Inflammatory macrophage treated with lipopolysaccharide for 1 hour (primary cell): ENCODE results near the gene NCKIPSD.
A peak's percentile ranks its signal among the peaks of the same experiment; 100 is the strongest.
"Not testable (repeated sequence)": the region's sequence is repeated elsewhere in the genome, so short reads cannot be mapped to it uniquely, and the experiment has no call there.

Source experiments
- DNase-seq, 2 donors: peaks; one replicate each; pipeline ENCODE4 v3.0.0-alpha.2; 2020 to 2022

The NCKIPSD gene

DNA sequence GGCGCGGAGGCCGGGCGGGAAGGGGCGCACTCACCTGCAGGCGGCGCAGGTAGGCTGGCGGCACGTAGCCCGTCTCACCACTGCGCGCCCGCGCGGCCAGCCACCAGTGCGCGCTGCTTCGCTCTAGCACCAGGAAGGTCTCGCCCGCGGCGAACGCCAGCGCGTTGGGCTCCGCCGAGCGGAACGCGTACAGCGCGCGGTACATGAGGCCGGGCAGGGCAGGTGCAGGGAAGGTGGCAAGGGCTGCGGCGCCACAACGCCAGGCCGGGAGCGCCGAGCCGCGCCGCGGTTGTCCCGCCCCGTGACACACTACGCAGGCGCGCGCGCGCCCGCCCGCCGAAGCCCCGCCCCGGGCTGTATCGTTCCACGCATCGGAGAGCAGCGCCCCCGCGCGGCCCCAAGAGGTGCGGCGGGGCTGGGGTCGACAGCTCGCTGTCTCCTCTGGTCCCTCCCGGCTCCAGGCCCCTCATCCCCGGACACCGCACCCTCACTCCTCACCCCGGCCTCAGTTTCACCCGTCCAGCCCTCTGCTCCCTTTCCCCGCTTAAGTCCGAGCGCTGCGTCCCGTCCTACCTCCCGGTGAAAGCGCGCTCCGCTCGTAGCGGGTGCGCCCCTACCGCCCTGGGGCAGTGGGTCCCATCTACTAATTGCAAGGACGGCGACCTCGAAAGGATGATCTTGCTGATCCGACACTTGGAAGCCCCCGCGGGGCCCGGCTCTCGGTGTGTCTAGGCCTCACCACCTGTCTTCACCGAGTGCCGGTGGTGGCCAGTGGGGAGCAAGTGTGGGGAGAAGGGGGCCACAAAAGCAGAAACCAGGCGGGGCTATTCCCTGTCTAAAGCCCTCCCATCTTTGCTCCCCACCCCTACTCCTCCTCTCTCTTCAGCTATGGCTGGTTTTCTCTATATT lies at the start of gene NCKIPSD:
Gene NCKIPSD, minus strand, starts transcription at position 313 of the 909 bp plus-strand sequence. Its CDS starts 108 bp downstream, at position 205.
- peak; percentile 80 to 96 for DNase-seq

DNA sequence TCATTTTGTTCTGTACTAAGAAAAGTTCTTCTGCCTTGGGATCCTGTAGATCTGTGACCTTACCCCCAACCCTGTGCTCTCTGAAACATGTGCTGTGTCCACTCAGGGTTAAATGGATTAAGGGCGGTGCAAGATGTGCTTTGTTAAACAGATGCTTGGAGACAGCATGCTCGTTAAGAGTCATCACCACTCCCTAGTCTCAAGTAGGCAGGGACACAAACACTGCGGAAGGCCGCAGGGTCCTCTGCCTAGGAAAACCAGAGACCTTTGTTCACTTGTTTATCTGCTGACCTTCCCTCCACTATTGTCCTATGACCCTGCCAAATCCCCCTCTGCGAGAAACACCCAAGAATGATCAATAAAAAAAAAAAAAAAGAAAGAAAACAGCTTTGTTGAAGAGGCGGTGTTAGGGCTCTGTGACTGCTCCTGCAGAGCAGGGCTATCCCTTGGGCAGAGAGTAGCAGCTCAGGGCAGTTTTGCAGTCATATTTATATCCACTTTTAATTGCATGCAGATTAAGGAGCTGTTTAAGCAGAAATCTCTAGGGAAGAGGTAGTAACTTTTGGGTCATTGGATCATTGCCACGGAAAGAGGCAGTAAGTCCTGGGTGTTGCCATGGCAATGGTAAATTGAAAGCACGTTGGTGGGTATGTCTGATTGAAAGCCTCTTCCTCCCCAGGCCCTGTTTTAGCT lies 49.5 kb upstream of the NCKIPSD start:
- not testable (repeated sequence) for DNase-seq

DNA sequence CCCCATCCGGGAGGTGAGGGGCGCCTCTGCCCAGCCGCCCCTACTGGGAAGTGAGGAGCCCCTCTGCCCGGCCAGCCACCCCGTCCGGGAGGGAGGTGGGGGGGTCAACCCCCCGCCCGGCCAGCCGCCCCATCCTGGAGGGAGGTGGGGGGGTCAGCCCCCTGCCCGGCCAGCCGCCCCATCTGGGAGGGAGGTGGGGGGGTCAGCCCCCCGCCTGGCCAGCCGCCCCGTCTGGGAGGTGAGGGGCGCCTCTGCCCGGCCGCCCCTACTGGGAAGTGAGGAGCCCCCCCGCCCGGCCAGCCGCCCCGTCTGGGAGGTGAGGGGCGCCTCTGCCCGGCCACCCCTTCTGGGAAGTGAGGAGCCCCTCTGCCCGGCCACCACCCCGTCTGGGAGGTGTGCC lies 48.8 kb upstream of the NCKIPSD start:
- not testable (repeated sequence) for DNase-seq

DNA sequence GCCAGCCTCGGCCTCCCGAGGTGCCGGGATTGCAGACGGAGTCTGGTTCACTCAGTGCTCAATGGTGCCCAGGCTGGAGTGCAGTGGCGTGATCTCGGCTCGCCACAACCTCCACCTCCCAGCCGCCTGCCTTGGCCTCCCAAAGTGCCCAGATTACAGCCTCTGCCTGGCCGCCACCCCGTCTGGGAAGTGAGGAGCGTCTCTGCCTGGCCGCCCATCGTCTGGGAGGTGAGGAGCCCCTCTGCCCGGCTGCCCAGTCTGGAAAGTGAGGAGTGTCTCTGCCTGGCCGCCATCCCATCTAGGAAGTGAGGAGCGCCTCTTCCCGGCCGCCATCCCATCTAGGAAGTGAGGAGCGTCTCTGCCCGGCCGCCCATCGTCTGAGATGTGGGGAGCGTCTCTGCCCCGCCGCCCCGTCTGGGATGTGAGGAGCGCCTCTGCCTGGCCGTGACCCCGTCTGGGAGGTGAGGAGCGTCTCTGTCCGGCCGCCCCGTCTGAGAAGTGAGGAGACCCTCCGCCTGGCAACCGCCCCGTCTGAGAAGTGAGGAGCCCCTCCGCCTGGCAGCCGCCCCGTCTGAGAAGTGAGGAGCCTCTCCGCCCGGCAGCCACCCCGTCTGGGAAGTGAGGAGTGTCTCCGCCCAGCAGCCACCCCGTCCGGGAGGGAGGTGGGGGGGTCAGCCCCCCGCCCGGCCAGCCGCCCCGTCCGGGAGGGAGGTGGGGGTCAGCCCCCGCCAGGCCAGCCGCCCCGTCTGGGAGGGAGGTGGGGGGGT lies 48.2 kb upstream of the NCKIPSD start:
- not testable (repeated sequence) for DNase-seq

DNA sequence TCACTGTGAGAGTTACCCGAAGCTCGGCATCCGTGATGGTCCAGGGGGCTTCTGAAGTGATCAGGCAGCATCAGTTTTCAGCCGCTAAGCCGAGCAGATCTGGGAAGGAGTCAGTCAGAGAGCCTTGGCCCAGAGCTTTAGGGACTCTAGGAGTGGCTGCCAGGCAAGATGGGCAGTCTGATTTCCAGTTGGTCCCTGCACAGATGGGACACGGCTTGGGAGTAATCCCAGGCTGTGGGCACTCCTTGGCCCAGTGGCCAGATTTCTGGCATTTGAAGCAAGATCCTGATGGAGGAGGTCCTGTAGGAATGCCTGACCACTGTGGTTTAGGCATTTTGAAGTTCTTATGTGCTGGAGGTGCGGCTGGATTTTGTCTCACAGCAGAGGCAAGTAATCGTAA lies 41.8 kb upstream of the NCKIPSD start:
- DNase-seq = no peak

DNA sequence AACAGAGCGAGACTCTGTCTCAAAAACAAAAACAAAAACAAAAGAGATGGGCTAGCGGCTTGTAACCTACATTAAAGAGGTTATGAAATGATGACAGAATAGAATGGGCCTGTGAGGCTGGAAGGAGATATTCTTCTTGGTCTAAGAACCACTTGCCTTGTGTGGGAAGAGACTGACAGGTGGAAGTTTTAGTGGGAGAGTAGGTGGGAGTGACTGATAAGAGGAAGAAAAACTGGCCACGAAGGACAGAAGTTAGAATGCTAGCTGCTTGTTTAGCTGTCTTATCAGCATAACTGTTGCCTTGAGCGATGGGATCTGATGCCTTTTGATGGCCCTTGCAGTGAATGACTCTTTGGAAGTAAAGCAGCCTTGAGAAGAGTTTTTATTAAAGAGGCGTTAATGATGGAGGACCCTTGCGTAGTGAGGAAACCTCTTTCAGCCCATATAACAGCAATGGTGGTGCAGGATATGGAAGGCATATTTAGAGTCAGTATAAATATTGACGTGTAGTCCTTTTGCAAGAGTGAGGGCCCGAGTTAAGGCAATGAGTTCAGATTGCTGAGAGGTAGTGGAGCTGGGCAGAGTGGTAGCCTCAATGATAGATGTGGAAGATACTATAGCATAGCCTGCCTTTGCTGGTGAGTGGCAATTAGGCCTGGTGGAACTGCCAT lies 39.6 kb upstream of the NCKIPSD start:
- DNase-seq = not testable (repeated sequence)

DNA sequence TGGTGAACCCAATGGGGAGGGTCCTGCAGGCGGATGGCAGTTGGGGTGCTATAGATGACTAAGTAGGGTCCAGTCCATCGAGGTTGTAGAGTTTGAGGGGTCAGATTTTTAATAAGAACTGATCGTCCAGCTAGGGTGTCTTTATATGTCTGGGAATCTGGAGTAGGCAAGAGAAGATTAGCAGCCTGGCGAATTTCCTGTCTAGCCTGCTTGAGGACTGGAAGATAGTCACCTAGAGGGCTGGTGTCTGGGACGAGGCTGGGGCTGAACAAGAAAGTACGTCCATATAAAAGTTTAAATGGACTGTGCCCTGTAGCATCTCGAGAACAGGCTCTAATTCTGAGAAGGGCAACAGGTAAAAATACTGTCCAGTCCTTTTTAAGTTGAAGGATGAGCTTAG lies 38.0 kb upstream of the NCKIPSD start:
- no peak for DNase-seq

DNA sequence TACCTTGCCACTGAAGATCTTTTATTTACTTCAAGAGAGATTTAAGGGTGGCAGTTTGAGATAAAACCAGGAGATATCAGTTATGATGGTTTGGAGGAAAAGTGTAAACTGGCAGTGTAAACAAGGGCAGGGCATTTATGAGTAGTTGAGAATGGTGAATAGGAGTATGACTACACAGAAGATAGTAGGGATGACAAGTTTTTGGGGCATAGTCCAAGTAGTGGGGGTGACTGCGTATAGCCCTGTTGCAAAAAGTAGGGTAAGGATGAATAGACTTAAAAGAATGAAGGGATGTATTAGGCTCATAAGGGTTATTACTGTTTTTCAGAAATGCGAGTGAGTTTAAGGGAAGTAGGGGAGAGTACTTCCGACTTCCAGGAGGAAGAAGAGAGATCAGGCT lies 37.6 kb upstream of the NCKIPSD start:
- not testable (repeated sequence) for DNase-seq

DNA sequence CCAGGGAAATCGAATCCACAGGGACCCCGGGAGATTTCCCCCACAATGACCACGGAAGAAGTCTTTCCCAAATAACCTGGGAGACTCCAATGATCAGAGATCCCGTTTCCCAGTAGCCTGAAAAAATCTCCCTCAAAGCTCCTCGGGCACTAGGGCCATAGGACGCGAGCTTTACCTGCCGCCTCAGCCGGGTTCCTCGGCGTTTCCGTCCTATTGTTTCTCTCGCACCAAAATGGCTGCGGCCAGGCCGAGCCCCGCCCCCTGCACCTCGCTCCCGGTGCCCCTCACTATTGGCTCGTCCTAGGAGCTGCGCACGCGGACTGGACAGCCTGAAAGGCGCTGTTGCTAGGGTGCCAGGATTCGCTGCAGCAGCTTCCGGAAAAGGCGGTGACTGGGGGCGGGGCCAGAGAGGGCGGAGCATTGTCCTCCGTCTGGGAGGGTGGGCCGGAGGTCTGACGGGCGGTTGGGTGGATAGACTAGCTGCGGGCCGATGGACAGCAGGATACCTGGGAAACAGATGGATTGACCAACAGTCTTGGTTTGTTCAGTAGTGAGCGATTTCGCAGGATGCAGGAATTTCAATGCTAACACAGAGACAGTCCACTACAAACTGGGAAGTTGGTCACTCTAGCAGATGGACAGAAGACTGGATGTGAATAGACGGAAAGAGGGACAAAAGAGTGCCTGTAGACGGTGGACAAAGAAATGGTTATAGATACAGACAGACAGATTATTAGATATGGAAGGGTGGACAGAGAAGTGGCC lies 31.4 kb upstream of the NCKIPSD start, which contains the start of gene IP6K2:
Gene IP6K2, minus strand, starts transcription at position 240 of the 765 bp plus-strand sequence. CDS start 21,930 bp downstream, outside the sequence.
- peak; percentile 98 to 99 for DNase-seq

DNA sequence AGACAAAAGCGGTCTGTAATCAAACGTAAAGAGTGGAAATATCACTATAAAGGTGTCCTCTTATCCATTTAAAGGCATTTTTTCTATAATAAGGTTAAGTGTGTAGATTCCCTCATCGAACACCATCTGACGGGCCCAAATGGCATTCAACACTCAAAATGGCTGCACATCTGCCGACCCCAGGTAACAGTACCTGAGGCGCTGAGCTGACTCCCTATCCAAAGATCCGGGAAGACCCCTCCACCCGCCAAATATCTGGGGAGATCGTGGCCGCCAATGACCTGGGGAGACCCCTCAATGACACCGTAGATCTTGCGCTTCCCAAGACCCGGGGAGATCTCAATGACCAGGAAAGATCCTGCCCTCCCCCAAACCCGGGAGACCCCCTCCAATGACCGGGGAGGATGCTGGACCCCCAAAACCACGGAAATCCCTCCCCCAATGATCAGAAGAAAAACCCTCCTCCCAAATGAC lies 30.8 kb upstream of the NCKIPSD start:
- no peak for DNase-seq

DNA sequence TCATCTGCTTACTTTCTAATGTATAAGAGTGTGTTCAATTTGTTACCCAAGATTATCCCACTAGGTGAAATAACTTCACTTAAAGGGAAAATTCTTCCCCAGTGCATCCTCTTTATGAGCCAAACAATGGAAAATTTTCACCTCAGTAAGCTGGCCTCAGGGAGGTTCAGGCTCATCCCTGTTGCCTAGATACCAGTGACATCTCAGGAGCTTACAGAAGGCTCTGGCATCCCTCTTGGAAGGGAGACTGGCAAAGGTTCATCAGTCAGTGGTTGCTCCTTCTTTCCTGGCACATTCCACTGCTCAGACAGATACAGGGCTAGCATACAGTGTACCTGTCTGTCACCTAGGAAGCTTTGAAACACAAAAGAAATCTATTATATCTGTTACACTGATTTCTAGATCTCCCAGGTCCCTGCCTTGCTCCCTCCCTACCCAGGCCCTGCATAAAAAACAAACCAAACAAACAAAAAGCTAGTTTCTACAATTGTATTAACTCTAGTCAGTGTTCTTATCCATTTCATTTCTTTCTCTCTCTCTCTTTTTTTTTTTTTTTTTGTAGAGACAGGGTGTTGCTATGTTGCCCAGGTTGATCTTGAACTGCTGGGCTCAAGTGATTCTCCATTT lies 29.6 kb upstream of the NCKIPSD start:
- DNase-seq = no peak

DNA sequence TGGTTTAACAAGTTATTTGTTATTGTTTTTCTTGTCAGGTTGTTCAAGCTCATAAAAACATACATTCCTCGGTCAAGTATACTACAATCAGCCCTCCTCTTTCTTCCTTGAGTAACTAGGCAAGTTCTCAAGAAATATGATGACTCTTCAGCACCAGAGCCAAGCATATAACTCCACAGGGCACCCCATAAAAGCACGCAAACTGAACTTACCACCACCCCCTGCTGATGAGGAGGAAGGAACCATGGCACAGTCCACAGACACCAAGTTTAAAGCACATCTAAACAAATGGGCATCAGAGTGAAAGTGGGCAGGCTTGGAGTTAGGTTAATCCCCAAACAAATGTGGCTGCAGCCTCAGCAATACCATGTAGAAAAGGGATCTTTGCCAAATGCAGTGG lies 26.0 kb upstream of the NCKIPSD start:
- no peak for DNase-seq

DNA sequence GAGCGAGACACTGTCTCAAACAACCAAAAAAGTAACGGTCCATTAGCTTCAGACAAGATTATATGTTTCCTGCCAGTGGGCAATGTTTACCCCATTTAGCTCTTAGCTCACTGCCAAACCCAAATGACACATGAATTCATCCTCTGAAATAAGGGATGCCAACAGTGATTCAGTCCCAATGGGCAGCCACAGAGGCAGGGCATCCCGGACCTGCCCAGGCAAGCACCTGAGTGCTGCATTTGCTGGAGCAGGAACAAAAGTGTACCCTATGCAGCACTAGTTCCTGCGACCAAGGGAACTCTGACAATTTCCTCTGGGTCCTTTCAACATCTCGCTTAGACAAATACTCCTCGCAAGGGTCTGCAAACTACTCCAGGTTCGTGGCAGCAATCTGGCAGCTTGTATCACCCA lies 23.3 kb upstream of the NCKIPSD start:
- no peak for DNase-seq

DNA sequence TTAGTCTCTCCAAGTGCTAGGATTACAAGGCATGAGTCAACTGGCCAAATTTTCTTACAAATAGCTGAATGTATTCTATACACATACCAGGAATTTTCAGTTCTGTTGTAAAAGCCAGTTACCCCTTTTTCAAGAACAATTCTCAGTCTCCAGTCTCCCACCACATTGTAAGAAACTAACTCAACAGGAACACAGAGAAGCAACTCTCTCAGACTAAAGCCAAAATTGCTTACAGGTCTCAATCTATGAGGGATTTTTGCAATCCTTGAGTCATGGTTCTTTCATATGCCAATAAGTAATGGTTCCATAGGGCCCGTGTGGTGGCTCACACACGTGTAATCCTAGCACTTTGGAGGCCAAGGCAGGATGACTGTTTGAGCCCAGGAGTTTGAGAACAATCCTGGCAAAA lies 22.8 kb upstream of the NCKIPSD start:
- no peak for DNase-seq

DNA sequence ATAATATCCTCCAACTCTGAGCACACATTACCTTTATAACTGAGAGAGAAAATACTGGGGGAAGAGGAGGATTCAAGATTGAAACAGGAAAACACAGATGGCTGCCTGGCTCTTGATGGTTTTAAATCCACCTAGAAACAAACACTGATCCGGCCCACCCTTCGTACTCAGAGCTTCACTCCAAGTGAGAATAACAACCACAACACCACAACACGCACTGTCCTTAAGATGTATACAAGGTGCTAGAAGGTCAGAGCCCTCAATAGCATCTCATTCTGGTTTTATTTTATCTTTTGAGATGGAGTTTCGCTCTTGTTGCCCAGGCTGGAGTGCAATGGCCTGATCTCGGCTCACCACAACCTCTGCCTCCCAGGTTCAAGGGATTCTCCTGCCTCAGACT lies 21.4 kb upstream of the NCKIPSD start:
- no peak for DNase-seq

DNA sequence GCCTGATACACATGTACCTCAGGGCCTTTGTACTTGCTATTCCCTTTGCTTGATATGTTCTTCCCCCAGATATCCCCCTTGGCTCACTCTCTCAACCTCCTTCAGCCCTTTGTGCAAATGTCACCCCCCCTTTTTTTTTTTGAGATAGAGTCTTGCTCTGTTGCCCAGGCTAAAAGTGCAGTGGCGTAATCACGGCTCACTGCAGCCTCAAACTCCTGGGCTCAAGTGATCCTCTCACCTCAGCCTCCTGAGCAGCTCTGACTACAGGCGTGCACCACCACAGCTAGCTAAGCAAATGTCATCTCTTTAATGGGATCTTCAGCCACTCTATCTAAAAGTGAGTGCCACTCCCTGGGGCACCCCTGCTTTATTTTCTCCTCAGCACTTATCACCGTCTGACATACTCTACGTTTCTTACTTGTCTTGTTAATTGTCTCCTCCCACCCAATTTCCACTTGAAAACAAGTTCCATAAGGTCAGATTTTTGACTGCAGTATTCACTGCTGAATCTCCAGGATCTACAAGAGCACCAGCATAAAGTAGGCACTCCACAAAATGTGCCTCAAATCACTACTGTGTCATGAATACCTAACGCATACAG lies 16.7 kb upstream of the NCKIPSD start:
- DNase-seq = no peak

DNA sequence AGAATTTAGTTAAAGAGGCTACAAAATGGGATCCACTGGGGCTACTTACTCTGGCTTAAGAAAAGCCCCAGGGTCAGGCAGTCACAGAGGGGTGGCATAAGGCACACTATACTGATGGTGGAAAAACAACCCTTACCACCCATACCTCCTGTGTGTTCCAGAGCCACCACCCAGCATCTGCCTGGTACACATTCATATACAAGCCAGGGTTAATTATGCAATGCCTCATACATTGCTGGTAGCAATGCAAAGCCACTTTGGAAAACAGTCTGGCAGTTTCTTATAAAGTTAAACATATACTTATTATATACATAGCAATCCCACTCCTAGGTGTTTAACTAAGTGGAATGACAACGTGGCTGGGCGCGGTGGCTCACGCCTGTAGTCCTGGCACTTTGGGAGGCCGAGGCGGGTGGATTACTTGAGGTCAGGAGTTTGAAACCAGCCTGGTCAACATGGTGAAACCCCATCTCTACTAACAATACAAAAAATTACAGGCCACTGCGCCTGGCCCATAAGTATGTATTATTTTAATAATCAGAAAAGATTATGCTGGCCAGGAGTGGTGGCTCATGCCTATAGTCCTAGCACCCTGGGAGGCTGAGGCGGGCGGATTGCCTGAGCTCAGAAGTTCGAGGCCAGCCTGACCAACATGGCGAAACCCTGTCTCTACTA lies 15.2 kb upstream of the NCKIPSD start:
- no peak for DNase-seq

DNA sequence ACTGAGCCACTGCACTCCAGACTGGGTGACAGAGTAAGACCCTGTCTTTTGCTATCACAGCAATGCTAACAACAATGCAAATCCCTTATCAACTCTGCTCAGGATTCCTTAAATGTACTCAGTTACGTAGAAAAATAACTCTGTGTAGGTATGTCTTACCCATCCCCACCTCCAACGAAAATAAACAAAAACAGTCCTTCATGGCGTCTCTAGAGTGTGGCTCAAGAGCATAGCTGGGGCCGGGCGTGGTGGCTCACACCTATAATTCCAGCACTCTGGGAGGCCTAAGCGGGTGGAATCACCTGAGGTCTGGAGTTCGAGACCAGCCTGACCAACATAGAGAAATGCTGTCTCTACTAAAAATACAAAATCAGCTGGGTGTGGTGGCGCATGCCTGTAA lies 13.2 kb upstream of the NCKIPSD start:
- DNase-seq = no peak

DNA sequence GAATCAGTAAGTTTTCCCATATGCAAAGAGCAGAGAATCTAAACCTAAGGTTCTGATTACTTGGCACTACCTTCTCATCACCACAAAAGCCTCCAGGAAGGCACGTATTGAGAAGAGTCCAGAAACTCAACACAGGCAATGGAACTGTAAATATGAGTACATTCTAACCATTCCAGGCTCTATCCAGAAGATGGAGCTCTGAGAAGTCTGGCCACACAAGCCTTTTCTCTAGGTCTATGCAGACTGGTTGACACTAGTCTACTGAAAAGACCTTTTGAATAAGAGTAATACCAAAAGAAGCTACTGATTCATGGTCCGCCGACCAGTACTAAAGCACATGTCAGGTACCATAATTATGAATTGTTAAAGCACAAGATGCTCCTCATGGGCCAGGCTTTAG lies 12.2 kb upstream of the NCKIPSD start:
- DNase-seq = no peak

DNA sequence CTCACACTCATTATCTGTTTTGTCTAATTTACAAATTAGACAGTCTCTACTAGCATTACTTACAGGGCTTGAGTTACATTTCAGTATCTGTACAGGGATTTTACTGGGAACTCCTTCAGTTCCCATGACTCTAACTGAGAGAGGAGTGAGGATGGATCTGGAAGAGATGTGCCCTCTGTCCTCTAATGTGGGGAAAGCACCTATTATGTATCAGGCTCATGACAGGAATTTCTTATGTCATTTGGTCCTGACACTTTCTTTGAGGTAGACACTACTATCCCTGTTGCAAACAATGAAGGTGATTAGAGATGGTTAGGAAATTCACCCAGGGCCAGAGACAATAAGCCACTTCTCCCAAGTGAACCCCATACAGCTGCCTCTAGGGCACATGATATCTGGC lies 10.9 kb upstream of the NCKIPSD start:
- DNase-seq = peak in 1 of 2 donors; percentile 59
